K562 (cell line): Measurements from ENCODE around the gene LTN1. TPM values are rescaled to one million over a fixed set of nuclear protein-coding genes. Genes with fewer than 3 reads are reported as not detected.

ENCODE experiments used
- CHD2 ChIP-seq: IDR thresholded peaks from 2 replicates; pipeline ENCODE4 v1.6.1; 2011; ENCODE audit warnings: low read depth, low read length
- GABPA ChIP-seq: fragments of 200-800 bp; sonication (Bioruptor generic); conservative IDR thresholded peaks from 2 replicates; pipeline ENCODE4 v1.6.1; 2016; ENCODE audit warnings: low read depth, missing genetic modification characterization, missing compliant biosample characterization
- IFI16 ChIP-seq: fragments of 250-450 bp; sonication (Bioruptor Pico); IDR thresholded peaks from 2 replicates; pipeline ENCODE4 v2.1.2; 2022; ENCODE audit warnings: mild to moderate bottlenecking, inconsistent platforms
- JUN ChIP-seq, 2 experiments: sonication (generic) in 1 of 2; formaldehyde crosslinking in 1 of 2; IDR thresholded peaks; 2 replicates each; pipeline versions ENCODE4 v1.6.1 to v1.8.0; 2012 to 2022; ENCODE audit warnings: borderline replicate concordance in 2 of 2, mild to moderate bottlenecking in 2 of 2, improper control_type of control experiment in 1 of 2, low read depth in 1 of 2, low read length in 1 of 2, missing genetic modification reagents in 1 of 2
- MBD2 ChIP-seq: sonication (generic); IDR thresholded peaks from 2 replicates; pipeline ENCODE4 v1.6.1; 2016; ENCODE audit warnings: low read depth, borderline replicate concordance
- MYNN ChIP-seq, 2 experiments: sonication (generic); formaldehyde crosslinking in 1 of 2; IDR thresholded peaks; 2 replicates each; pipeline versions ENCODE4 v1.5.0 to v1.6.1; 2016 to 2020; ENCODE audit warnings: antibody characterized with exemption in 1 of 2, missing genetic modification reagents in 1 of 2
- NEUROD1 ChIP-seq: fragments of 150-350 bp; IDR thresholded peaks from 2 replicates; pipeline ENCODE4 v1.6.1; 2014; ENCODE audit warnings: borderline replicate concordance, low read length, low read depth; ENCODE audit not compliant: partially characterized antibody
- RBM25 ChIP-seq: fragments of 200-400 bp; formaldehyde crosslinking; IDR thresholded peaks from 2 replicates; pipeline ENCODE4 v1.6.1; 2018; ENCODE audit warnings: low read length, low read depth, moderate library complexity; ENCODE audit not compliant: severe bottlenecking
- RBM39 ChIP-seq: fragments of 200-400 bp; formaldehyde crosslinking; optimal IDR thresholded peaks from 2 replicates; pipeline ENCODE3; 2018; ENCODE audit warnings: low read depth, low read length
- SUPT5H ChIP-seq: fragments of 450-650 bp; IDR thresholded peaks from 2 replicates; pipeline ENCODE4 v1.6.1; 2016
- TAF7 ChIP-seq: fragments of 450-650 bp; IDR thresholded peaks from 2 replicates; pipeline ENCODE4 v1.6.1; 2016; ENCODE audit warnings: missing genetic modification characterization, missing compliant biosample characterization
- TOE1 ChIP-seq, 2 experiments: fragments of 450-650 bp in 1 of 2; sonication (generic) in 1 of 2; formaldehyde crosslinking in 1 of 2; IDR thresholded peaks; 2 replicates each; pipeline versions ENCODE4 v1.7.1 to v1.8.0; 2016 to 2022; ENCODE audit warnings: borderline replicate concordance in 2 of 2, mild to moderate bottlenecking in 2 of 2, antibody characterized with exemption in 1 of 2, inconsistent platforms in 1 of 2, low read depth in 1 of 2, missing genetic modification reagents in 1 of 2, moderate library complexity in 1 of 2
- ZNF232 ChIP-seq: sonication (generic); formaldehyde crosslinking; IDR thresholded peaks from 2 replicates; pipeline ENCODE4 v1.8.0; 2022; ENCODE audit warnings: mild to moderate bottlenecking, missing genetic modification reagents
- ZNF584 ChIP-seq: fragments of 200-800 bp; sonication (Bioruptor generic); IDR thresholded peaks from 2 replicates; pipeline ENCODE4 v1.6.1; 2016; ENCODE audit warnings: low read depth, mild to moderate bottlenecking, missing genetic modification characterization, missing compliant biosample characterization
- polyA plus RNA-seq, 8 experiments: library from polyadenylated mRNA; depleted of rRNA in 4 of 8; stranded (reverse) in 5 of 8; unstranded in 3 of 8; fragments of >200 nt; fragmentation: Nextera tagmentation in 2 of 8; fragmentation: Illumina TruSeq in 1 of 8; extraction: Ambion mirVana in 2 of 8; extraction: Trizol in 1 of 8; gene quantifications; 2 replicates each; pipeline versions ENCODE4 v1.2.1 to v1.2.3, GENCODE V29; 2011 to 2014; ENCODE audit warnings: inconsistent platforms in 1 of 8, missing spikeins in 1 of 8
- total RNA-seq, 7 experiments: library from RNA; depleted of rRNA in 6 of 7; stranded (reverse); fragments of >200 nt in 6 of 7; fragmentation: Illumina TruSeq in 2 of 7; extraction: Trizol in 2 of 7; gene quantifications; 2 replicates each; pipeline versions ENCODE4 v1.2.1 to v1.2.3, GENCODE V29; 2011 to 2021; ENCODE audit warnings: low replicate concordance in 1 of 7
- TF ChIP-seq, protein P1 (sequence below), 3 experiments: fragments of 200-800 bp in 1 of 3; fragments of 250-450 bp in 1 of 3; fragments of 450-650 bp in 1 of 3; sonication (Bioruptor Pico) in 1 of 3; sonication (Bioruptor generic) in 1 of 3; formaldehyde crosslinking in 1 of 3; IDR thresholded peaks; 2 replicates each; pipeline versions ENCODE4 v1.6.1 to v1.8.0; 2016 to 2022; ENCODE audit warnings: mild to moderate bottlenecking in 2 of 3, missing genetic modification characterization in 2 of 3, missing compliant biosample characterization in 1 of 3, moderate library complexity in 1 of 3
- TF ChIP-seq, protein P2 (sequence below): fragments of 250-450 bp; sonication (Bioruptor Pico); IDR thresholded peaks from 2 replicates; pipeline ENCODE4 v1.9.0; 2021; ENCODE audit warnings: mild to moderate bottlenecking, inconsistent platforms
- TF ChIP-seq, protein P3 (sequence below): fragments of 200-800 bp; sonication (Bioruptor generic); IDR thresholded peaks from 2 replicates; pipeline ENCODE4 v1.6.1; 2017; ENCODE audit warnings: missing genetic modification characterization, missing compliant biosample characterization

The LTN1 gene
- total and polyA plus RNA-seq, 9 of the 15 experiments (the other 6 are each of a cell fraction or from before 2014, with no cell fraction given): 15.7 to 49.6 (median 28.7) TPM

DNA sequence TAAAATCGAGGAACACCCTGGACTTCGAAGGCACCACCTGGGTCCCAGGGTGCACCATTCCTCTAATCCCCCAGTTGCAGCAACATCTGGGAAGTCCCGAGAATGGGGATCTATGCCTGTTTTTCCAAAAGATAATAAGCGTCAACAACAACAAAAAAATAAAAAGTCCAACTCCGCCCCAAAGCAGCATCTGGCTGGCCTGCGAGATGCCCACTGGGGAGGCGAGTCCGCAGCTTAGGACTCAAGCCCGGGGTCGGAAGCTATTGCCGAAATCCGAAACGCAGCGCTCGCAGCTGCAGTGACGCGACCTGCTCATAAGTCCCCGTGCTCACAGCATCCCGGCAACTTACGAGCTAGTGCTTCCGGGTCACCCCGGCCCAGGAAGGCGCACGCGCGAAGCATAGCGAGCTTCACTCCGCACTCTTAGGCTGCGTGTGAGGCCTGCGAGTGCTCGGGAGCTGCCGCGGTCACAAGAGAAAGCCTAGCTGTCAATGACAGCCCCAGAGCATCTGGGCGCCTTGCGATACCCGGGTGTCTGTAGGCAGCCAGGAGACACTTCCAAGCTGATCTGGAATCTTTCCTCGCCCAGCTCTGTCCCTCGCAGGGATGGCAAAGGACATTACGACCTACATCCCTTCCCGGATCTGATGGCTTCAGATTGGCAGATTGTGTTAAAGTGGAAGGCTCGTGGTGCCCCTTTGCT, 9.9 kb upstream of the LTN1 start (continued):
- TF ChIP-seq MYNN (IDR thresholded peaks at IDR 0.05): no peak
- TF ChIP-seq MYNN (CRISPR knock-in tag; IDR thresholded peaks at IDR 0.05): no peak
- TF ChIP-seq IFI16 (CRISPR knock-in tag): no peak
- TF ChIP-seq GABPA (tag): peak; percentile 97
- TF ChIP-seq, protein P1, sequence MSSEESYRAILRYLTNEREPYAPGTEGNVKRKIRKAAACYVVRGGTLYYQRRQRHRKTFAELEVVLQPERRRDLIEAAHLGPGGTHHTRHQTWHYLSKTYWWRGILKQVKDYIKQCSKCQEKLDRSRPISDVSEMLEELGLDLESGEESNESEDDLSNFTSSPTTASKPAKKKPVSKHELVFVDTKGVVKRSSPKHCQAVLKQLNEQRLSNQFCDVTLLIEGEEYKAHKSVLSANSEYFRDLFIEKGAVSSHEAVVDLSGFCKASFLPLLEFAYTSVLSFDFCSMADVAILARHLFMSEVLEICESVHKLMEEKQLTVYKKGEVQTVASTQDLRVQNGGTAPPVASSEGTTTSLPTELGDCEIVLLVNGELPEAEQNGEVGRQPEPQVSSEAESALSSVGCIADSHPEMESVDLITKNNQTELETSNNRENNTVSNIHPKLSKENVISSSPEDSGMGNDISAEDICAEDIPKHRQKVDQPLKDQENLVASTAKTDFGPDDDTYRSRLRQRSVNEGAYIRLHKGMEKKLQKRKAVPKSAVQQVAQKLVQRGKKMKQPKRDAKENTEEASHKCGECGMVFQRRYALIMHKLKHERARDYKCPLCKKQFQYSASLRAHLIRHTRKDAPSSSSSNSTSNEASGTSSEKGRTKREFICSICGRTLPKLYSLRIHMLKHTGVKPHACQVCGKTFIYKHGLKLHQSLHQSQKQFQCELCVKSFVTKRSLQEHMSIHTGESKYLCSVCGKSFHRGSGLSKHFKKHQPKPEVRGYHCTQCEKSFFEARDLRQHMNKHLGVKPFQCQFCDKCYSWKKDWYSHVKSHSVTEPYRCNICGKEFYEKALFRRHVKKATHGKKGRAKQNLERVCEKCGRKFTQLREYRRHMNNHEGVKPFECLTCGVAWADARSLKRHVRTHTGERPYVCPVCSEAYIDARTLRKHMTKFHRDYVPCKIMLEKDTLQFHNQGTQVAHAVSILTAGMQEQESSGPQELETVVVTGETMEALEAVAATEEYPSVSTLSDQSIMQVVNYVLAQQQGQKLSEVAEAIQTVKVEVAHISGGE (CRISPR knock-in tag; IDR thresholded peaks at IDR 0.05): peak in 2 of 3 experiments; percentile 66 to 94; a peak in 4 of 6 replicates
- TF ChIP-seq SUPT5H: peak; percentile 99
- TF ChIP-seq, protein P2, sequence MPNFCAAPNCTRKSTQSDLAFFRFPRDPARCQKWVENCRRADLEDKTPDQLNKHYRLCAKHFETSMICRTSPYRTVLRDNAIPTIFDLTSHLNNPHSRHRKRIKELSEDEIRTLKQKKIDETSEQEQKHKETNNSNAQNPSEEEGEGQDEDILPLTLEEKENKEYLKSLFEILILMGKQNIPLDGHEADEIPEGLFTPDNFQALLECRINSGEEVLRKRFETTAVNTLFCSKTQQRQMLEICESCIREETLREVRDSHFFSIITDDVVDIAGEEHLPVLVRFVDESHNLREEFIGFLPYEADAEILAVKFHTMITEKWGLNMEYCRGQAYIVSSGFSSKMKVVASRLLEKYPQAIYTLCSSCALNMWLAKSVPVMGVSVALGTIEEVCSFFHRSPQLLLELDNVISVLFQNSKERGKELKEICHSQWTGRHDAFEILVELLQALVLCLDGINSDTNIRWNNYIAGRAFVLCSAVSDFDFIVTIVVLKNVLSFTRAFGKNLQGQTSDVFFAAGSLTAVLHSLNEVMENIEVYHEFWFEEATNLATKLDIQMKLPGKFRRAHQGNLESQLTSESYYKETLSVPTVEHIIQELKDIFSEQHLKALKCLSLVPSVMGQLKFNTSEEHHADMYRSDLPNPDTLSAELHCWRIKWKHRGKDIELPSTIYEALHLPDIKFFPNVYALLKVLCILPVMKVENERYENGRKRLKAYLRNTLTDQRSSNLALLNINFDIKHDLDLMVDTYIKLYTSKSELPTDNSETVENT (CRISPR knock-in tag): peak; percentile 92
- 0 out of 2 replicates have a peak, but pooled peaks have one; percentile 63 for TF ChIP-seq ZNF584
- TF ChIP-seq, protein P3, sequence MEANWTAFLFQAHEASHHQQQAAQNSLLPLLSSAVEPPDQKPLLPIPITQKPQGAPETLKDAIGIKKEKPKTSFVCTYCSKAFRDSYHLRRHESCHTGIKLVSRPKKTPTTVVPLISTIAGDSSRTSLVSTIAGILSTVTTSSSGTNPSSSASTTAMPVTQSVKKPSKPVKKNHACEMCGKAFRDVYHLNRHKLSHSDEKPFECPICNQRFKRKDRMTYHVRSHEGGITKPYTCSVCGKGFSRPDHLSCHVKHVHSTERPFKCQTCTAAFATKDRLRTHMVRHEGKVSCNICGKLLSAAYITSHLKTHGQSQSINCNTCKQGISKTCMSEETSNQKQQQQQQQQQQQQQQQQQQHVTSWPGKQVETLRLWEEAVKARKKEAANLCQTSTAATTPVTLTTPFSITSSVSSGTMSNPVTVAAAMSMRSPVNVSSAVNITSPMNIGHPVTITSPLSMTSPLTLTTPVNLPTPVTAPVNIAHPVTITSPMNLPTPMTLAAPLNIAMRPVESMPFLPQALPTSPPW (CRISPR knock-in tag): no peak
- peak; percentile 81 for TF ChIP-seq TAF7
- TF ChIP-seq RBM25: no peak
- peak; percentile 78 for TF ChIP-seq MBD2
- no peak for TF ChIP-seq ZNF232 (CRISPR knock-in tag)
- TF ChIP-seq TOE1 (IDR thresholded peaks at IDR 0.05; ENCODE audit: borderline replicate concordance): peak; percentile 77
- no peak for TF ChIP-seq TOE1 (CRISPR knock-in tag; IDR thresholded peaks at IDR 0.05; ENCODE audit: borderline replicate concordance, low read depth)
- TF ChIP-seq CHD2: peak; percentile 34
- TF ChIP-seq NEUROD1: peak; percentile 62
- TF ChIP-seq RBM39: no peak
- peak; percentile 70; the same call in 1 of the 2 replicates for TF ChIP-seq JUN (IDR thresholded peaks at IDR 0.05; ENCODE audit: borderline replicate concordance, low read depth, low read length)
- TF ChIP-seq JUN (CRISPR knock-in tag; IDR thresholded peaks at IDR 0.05; ENCODE audit: borderline replicate concordance): no peak
